Measurements from ENCODE around the gene MYO5B.
"Not testable (repeated sequence)": the region's sequence is repeated elsewhere in the genome, so short reads cannot be mapped to it uniquely, and the experiment has no call there.

Gene MYO5B

GRCh38 chr18:49841236-49842217 lies 353.4 kb downstream of the MYO5B start:
- POLR2A ChIA-PET: interaction anchor here (0.9 kb wide), 1 partner anchor 28 kb away, joined by 4 read pairs; no protein-coding TSS in a partner anchor
- no peak for DNase-seq (ENCODE audit: low read depth, low spot score)
- no peak for TF ChIP-seq CTCF (IDR thresholded peaks at IDR 0.05; ENCODE audit: insufficient read depth, low read length, missing control alignments)
- CTCF ChIA-PET: interaction anchor here (4.3 kb wide), 1 partner anchor 18 kb away, joined by 19 read pairs; no protein-coding TSS in a partner anchor
- H3K4me3 ChIP-seq (ENCODE audit: low read depth, low read length): no peak overlapping the region

GRCh38 chr18:49839012-49839411 lies 355.9 kb downstream of the MYO5B start:
- no peak for DNase-seq (ENCODE audit: low read depth, low spot score)
- no peak overlapping the region for H3K4me3 ChIP-seq (ENCODE audit: low read depth, low read length)
- POLR2A ChIA-PET: no interaction called here
- CTCF ChIA-PET: interaction anchor here (1.6 to 4.3 kb wide), 2 partner anchors 9 to 20 kb away, joined by 4 to 19 read pairs; no protein-coding TSS in a partner anchor
- TF ChIP-seq CTCF (IDR thresholded peaks at IDR 0.05; ENCODE audit: insufficient read depth, low read length, missing control alignments): no peak

GRCh38 chr18:49838381-49838780 lies 356.6 kb downstream of the MYO5B start:
- no peak overlapping the region for H3K4me3 ChIP-seq (ENCODE audit: low read depth, low read length)
- ChIA-PET CTCF (interaction anchor here (1.6 to 4.3 kb wide), 3 partner anchors 9 to 21 kb away, joined by 4 to 19 read pairs (median 8); no protein-coding TSS in a partner anchor), POLR2A (no interaction called here)
- TF ChIP-seq CTCF (IDR thresholded peaks at IDR 0.05; ENCODE audit: insufficient read depth, low read length, missing control alignments): no peak
- no peak for DNase-seq (ENCODE audit: low read depth, low spot score)

- no peak overlapping the region for H3K4me3 ChIP-seq (ENCODE audit: low read depth, low read length)
- POLR2A ChIA-PET: no interaction called here
- CTCF ChIA-PET: interaction anchor here (1.6 to 2.1 kb wide), 2 partner anchors 10 to 21 kb away, joined by 4 to 8 read pairs; no protein-coding TSS in a partner anchor
- TF ChIP-seq CTCF (IDR thresholded peaks at IDR 0.05; ENCODE audit: insufficient read depth, low read length, missing control alignments): no peak
- no peak for DNase-seq (ENCODE audit: low read depth, low spot score)
Measured at GRCh38 chr18:49837889-49838288, 357.1 kb downstream of the MYO5B start.

GRCh38 chr18:49837316-49837835 lies 357.6 kb downstream of the MYO5B start:
- DNase-seq (ENCODE audit: low read depth, low spot score); POLR2A ChIA-PET; H3K4me3 ChIP-seq (ENCODE audit: low read depth, low read length): not testable (repeated sequence)
- CTCF ChIA-PET: interaction anchor here (0.8 to 2.1 kb wide), 2 partner anchors 21 to 323 kb away, joined by 3 to 8 read pairs; no protein-coding TSS in a partner anchor

GRCh38 chr18:49835405-49835804 lies 359.5 kb downstream of the MYO5B start:
- TF ChIP-seq CTCF (IDR thresholded peaks at IDR 0.05; ENCODE audit: insufficient read depth, low read length, missing control alignments): no peak
- CTCF ChIA-PET: interaction anchor here (1.0 to 1.3 kb wide), 4 partner anchors 10 to 277 kb away, joined by 3 to 4 read pairs (median 4); no protein-coding TSS in a partner anchor
- H3K4me3 ChIP-seq (ENCODE audit: low read depth, low read length): no peak overlapping the region
- POLR2A ChIA-PET: interaction anchor here (0.5 kb wide), 1 partner anchor 90 kb away, joined by 3 read pairs; no protein-coding TSS in a partner anchor
- DNase-seq (ENCODE audit: low read depth, low spot score): no peak
